Activated naive CD4-positive, alpha-beta T cell treated with anti-CD3 and anti-CD28 coated beads, Interleukin-2, amount 50 U/mL, for 72 hours (primary cell): ENCODE measurements around the gene ITGAX. TPM values are rescaled to one million over a fixed set of nuclear protein-coding genes. Genes with fewer than 3 reads are reported as not detected.
A peak's percentile ranks its signal among the peaks of the same experiment; 100 is the strongest.

Experiments
- ATAC-seq, 2 donors: fragments of 150-1000 bp; cut with Tn5 transposase; 2 replicates each; pipeline ENCODE4 v1.10.0; 2021; ENCODE audit warnings: mild to moderate bottlenecking in 2 of 2, moderate library complexity in 2 of 2
- DNase-seq, 2 donors: peaks; one replicate each; pipeline ENCODE4 v3.0.0; 2021 to 2022; ENCODE audit warnings: low spot score in 2 of 2
- H3K27ac Mint-ChIP-seq, 2 donors: one replicate each; pipeline ENCODE4 v1.8.0; 2022; ENCODE audit warnings: mild to moderate bottlenecking in 2 of 2, mixed read lengths in 2 of 2
- H3K36me3 Mint-ChIP-seq, 2 donors: one replicate each; pipeline ENCODE4 v1.8.0; 2022; ENCODE audit warnings: mixed read lengths in 2 of 2
- H3K9me3 Mint-ChIP-seq, 2 donors: one replicate each; pipeline ENCODE4 v1.8.0; 2022; ENCODE audit warnings: mixed read lengths in 2 of 2
- total RNA-seq, 2 donors: library from RNA; stranded (reverse); gene quantifications; one replicate each; pipeline ENCODE4 v1.2.3, GENCODE V29; 2022

The ITGAX gene
- total RNA-seq, 2 donors from 2014 or later = 7.3 to 19.1 TPM

- peak; percentile 93 to 95 for ATAC-seq
- peak in 1 of 2 donors; percentile 13 for DNase-seq
- Mint-ChIP-seq H3K9me3 (no peaks in the 10 kb centered on the region), H3K27ac (no peak overlapping the region), H3K36me3 (no peaks in the 10 kb centered on the region)
Measured at GRCh38 chr16:31386157-31386984, 31.4 kb downstream of the ITGAX start.

- Mint-ChIP-seq H3K27ac (no peak overlapping the region), H3K9me3 (no peaks in the 10 kb centered on the region), H3K36me3 (no peaks in the 10 kb centered on the region)
- DNase-seq (no peak), ATAC-seq (no peak)
Measured at GRCh38 chr16:31388535-31388934, 33.6 kb downstream of the ITGAX start.

GRCh38 chr16:31390504-31391041 lies 35.6 kb downstream of the ITGAX start:
- no peak overlapping the region for H3K27ac Mint-ChIP-seq
- DNase-seq (no peak), ATAC-seq (no peak)
- no peaks in the 10 kb centered on the region for H3K36me3 Mint-ChIP-seq
- no peaks in the 10 kb centered on the region for H3K9me3 Mint-ChIP-seq

GRCh38 chr16:31393056-31393455 lies 38.1 kb downstream of the ITGAX start, which contains the start of gene ITGAD:
ITGAD (plus strand) TSS chr16:31393335; CDS start chr16:31393361, 26 bp downstream.
- H3K9me3 Mint-ChIP-seq = no peaks in the 10 kb centered on the region
- no peak for DNase-seq
- ATAC-seq = no peak
- H3K27ac Mint-ChIP-seq = peak within 1 kb of the TSS in 1 of 2 donors; percentile 92
- H3K36me3 Mint-ChIP-seq = no peaks in the 10 kb centered on the region

DNA sequence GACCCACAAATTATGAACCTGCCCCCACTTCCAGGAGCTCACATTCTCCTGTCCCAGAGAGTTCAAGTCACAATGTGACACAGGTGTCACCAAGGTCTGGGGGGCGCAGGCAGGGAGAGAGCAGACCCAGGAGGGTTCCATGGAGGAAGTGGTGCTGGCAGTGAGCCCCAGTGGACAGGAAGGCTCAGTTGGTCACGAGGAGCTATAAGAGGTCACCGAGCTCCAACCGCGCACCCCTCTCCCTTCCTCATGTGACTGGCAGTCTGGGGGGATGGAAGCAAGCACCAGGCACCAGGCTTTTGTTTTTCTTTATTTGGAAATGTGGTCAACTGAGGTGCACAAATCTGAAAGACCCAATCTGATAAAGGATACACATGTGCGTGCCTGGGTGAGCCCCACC lies 40.7 kb downstream of the ITGAX start:
- ATAC-seq (no peak), DNase-seq (no peak)
- Mint-ChIP-seq H3K9me3 (peaks cover 5 to 11% of the 10 kb centered on the region in 2 donors), H3K36me3 (peaks cover 12% of the 10 kb centered on the region in 2 donors), H3K27ac (no peak overlapping the region)

GRCh38 chr16:31397096-31397660 lies 42.2 kb downstream of the ITGAX start:
- Mint-ChIP-seq H3K9me3 (peaks cover 5 to 11% of the 10 kb centered on the region in 2 donors), H3K27ac (no peak overlapping the region), H3K36me3 (peaks cover 12% of the 10 kb centered on the region in 2 donors)
- no peak for ATAC-seq
- DNase-seq = no peak

- DNase-seq = no peak
- no peak overlapping the region for H3K27ac Mint-ChIP-seq
- H3K36me3 Mint-ChIP-seq = peaks cover 12% of the 10 kb centered on the region in 2 donors
- ATAC-seq = no peak
- H3K9me3 Mint-ChIP-seq = peaks cover 5 to 11% of the 10 kb centered on the region in 2 donors
Measured at GRCh38 chr16:31397701-31398100, 42.7 kb downstream of the ITGAX start.

DNA sequence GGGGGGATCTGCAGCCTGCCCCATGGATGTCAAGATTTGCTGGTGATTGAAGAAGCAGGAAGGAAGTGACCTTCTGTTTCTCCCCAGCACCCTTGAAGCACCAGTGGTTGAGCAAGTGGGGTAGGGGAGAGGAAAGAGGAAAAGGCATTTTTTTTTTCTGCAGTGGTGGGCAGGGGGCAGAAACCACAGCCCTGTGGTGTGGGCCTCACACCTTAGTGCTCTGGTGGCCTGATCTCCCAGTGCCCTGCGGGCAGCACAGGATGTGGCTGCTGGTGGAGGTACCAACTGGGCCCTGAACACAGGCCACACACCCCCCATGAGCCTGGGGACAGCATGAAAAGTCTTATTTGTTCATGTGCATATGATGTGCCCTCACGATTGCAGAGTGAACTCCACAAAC lies 45.2 kb downstream of the ITGAX start:
- peaks cover 12% of the 10 kb centered on the region in 2 donors for H3K36me3 Mint-ChIP-seq
- H3K27ac Mint-ChIP-seq = peak overlapping the region in 1 of 2 donors; percentile 86
- peaks cover 5 to 11% of the 10 kb centered on the region in 2 donors for H3K9me3 Mint-ChIP-seq
- DNase-seq (no peak), ATAC-seq (peak in 1 of 2 donors; percentile 86)

DNA sequence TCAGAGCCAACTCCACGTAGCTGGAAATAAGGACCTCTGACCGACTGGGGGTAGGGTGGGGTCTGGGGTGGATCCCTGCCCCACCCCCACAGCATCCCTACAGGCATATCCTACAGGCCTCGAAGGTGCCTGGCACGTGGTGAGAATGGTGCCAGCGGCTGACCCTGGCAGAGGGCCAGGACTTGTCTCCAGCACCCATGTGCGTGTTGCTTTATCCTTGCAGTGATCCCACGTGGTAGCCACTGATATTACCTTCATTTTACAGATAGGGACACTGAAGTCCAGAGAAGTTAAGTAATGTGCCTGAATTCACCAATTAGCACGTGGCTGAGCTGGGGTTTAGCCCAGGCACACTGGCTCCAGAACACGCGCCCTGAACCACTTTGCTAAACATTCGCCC lies 46.5 kb downstream of the ITGAX start:
- Mint-ChIP-seq H3K9me3 (peaks cover 5 to 11% of the 10 kb centered on the region in 2 donors), H3K36me3 (peaks cover 12% of the 10 kb centered on the region in 2 donors), H3K27ac (no peak overlapping the region)
- DNase-seq (no peak), ATAC-seq (no peak)

DNA sequence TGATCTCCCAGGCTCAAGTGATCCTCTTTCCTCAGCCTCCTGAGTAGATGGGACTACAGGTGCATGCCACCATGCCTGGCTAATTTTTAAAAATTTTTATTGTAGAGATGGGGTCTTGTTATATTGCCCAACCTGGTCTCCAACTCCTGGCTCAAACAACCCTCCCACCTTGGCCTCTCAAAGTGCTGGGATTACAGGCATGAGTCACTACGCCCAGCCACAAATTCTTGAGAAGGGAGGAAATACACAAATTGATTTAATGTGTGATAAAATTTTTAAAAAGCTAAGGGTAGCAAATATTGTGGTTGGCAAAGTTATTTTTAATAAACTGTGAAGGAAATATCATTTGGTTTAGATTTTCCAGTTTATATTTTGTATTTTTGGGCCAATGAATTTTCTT lies 47.7 kb downstream of the ITGAX start:
- H3K9me3 Mint-ChIP-seq = peaks cover 5 to 11% of the 10 kb centered on the region in 2 donors
- ATAC-seq = no peak
- H3K27ac Mint-ChIP-seq = no peak overlapping the region
- H3K36me3 Mint-ChIP-seq = peaks cover 12% of the 10 kb centered on the region in 2 donors
- DNase-seq = no peak

GRCh38 chr16:31403590-31404352 lies 48.8 kb downstream of the ITGAX start:
- Mint-ChIP-seq H3K9me3 (peaks cover 5 to 11% of the 10 kb centered on the region in 2 donors), H3K27ac (no peak overlapping the region), H3K36me3 (peaks cover 12% of the 10 kb centered on the region in 2 donors)
- ATAC-seq = no peak
- DNase-seq = no peak

GRCh38 chr16:31404353-31405064 lies 49.5 kb downstream of the ITGAX start:
- H3K9me3 Mint-ChIP-seq = peaks cover 5 to 7% of the 10 kb centered on the region in 2 donors
- peaks cover 6 to 7% of the 10 kb centered on the region in 2 donors for H3K36me3 Mint-ChIP-seq
- ATAC-seq = no peak
- H3K27ac Mint-ChIP-seq = no peak overlapping the region
- no peak for DNase-seq

GRCh38 chr16:31407406-31407805 lies 52.4 kb downstream of the ITGAX start:
- no peaks in the 10 kb centered on the region for H3K9me3 Mint-ChIP-seq
- H3K36me3 Mint-ChIP-seq = no peaks in the 10 kb centered on the region
- ATAC-seq (no peak), DNase-seq (no peak)
- H3K27ac Mint-ChIP-seq = peak overlapping the region in 1 of 2 donors; percentile 45

- H3K27ac Mint-ChIP-seq = peak overlapping the region in 1 of 2 donors; percentile 81
- no peaks in the 10 kb centered on the region for H3K9me3 Mint-ChIP-seq
- H3K36me3 Mint-ChIP-seq = no peaks in the 10 kb centered on the region
- ATAC-seq (no peak), DNase-seq (no peak)
Measured at GRCh38 chr16:31409433-31409832, 54.5 kb downstream of the ITGAX start.

- no peaks in the 10 kb centered on the region for H3K9me3 Mint-ChIP-seq
- H3K27ac Mint-ChIP-seq = no peak overlapping the region
- ATAC-seq (no peak), DNase-seq (no peak)
- H3K36me3 Mint-ChIP-seq = no peaks in the 10 kb centered on the region
Measured at GRCh38 chr16:31410082-31410481, 55.1 kb downstream of the ITGAX start.
